Hematopoietic multipotent progenitor cell treated with erythropoietin and hydrocortisone succinate and interleukin-3 and kit ligand, for 8 days (in vitro differentiated cells): ENCODE data around the gene ARR3.
A peak's percentile ranks its signal among the peaks of the same experiment; 100 is the strongest.
"Not testable (repeated sequence)": the region's sequence is repeated elsewhere in the genome, so short reads cannot be mapped to it uniquely, and the experiment has no call there.

Source experiments
- DNase-seq: peaks from one replicate; pipeline ENCODE4 v3.0.0-alpha.2; 2015

Gene ARR3

GRCh38 chrX:70268034-70268433 is at the start of gene ARR3:
TSS of gene ARR3 (plus strand) at chrX:70268334. CDS start at chrX:70269386, 1,052 bp downstream.
- no peak for DNase-seq

GRCh38 chrX:70219938-70220764 is 48.0 kb upstream of the ARR3 start:
- peak; percentile 86 for DNase-seq

DNA sequence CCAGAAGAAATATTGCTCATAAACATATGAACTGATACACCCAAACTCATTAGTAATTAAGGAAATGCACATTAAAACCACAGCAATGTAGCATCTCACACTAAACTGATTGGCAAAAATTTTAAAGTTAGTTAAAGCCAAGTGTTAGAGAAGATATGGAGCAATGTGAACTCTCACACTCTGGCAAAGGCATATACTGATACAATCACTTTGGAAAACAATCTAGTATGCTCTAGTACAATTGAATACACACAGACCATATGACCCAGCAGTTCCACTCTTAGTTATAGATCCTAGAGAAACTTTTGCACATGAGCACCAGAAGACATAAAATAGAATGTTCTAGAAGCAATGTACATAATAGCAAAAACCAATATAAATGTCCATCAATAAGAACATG is 42.1 kb upstream of the ARR3 start:
- peak; percentile 7 for DNase-seq

- DNase-seq, result no peak
Observed at GRCh38 chrX:70226687-70227086, 41.4 kb upstream of the ARR3 start.

DNA sequence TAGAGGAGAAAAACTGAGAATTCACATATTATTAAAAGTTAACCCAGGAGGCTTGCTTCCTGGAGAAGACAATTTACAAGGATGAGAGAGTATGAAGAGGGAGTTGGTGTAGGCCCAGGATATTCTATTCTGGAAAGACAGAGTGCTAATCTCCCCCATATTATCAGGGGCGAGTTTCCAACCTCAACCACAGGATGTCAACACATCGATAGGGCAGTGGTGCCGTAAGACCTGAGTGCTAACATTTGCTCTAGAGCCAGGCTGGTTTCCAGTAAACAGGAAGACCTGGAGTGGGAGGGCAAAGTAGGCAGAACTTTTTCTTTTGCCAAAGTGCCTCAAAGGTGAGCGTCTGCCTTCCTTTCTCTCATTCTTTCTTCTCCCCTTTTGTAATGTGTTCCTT is 36.5 kb upstream of the ARR3 start:
- peak; percentile 51 for DNase-seq

GRCh38 chrX:70234355-70234754 is 33.8 kb upstream of the ARR3 start, which contains the start of gene AWAT1:
TSS of gene AWAT1 (plus strand) at chrX:70234655. CDS start at chrX:70234696, 41 bp downstream.
- DNase-seq, result no peak

GRCh38 chrX:70240751-70241150 is 27.4 kb upstream of the ARR3 start:
- DNase-seq, result peak; percentile 70

DNA sequence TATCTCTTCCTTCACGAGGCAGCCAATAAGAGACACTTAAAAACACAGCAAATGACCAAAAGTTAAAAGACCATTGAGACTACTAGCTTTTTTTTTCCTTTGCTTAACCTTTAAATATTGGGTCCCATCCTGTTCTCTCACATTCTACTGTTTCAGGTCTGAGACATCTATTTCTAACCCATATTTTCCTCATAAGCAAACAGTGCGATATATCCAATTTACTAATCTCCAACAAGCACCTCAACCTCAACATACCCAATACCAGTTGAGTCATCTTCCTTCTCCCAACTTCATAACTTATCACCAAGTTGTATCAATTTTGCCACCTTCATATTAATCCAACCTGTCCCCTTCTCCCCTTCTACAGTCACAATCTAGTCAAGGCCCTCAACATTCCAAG is 26.6 kb upstream of the ARR3 start:
- DNase-seq, result no peak

GRCh38 chrX:70243601-70244000 is 24.5 kb upstream of the ARR3 start:
- not testable (repeated sequence) for DNase-seq

- no peak for DNase-seq
Observed at GRCh38 chrX:70244881-70245280, 23.3 kb upstream of the ARR3 start.

- DNase-seq, result no peak
Observed at GRCh38 chrX:70247252-70247651, 20.9 kb upstream of the ARR3 start.

DNA sequence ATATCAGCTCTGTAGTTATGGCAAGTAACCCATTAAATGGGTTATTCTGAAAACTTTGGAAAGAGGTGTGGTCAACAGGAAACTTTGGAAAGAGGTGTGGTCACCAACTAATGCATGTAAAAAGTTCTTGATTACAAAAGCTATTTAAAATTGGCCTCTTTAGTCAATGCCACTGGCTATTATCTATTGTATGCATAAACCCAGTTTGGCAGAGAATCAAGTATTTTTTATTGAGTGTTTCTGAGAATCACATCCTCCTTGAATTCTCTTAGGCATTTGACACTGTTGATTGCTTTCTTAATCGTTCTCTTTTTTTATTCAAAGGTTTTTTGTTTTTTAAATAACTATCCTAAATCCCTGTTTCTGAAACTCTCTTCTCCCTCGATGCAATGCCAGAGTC is 15.6 kb upstream of the ARR3 start:
- DNase-seq, result peak; percentile 88

DNA sequence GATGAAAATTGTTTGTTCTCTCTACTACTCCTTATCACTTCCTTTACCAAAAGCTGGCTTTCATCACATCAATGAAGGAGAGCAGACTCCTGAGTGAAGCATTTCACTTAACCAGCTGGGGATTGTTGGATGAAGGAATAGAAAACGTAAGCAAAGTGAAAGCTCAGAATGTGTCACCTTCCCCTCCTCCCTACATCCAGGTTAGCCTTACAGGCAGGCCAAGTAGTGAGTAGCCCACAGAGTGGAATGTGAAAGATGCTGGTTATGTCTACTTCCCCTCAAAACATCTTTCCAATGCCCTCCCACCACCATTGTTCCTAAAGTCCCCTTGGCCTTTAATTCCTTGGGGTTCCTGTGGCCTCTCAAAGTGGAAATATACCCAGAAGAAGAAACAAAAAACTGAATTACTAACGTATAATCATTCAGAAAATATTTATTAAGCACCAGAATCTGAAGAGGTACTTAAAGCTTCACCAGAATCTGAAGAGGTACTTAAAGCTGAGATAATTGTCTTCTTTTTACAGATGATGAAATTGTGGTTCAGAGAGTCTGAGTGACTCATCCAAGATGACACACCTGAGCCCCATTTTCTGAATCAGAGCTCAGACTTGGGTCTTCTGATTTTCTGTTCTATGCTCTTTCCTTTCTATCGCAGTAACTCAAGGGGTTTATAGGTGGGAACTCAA is 14.6 kb upstream of the ARR3 start:
- DNase-seq, result no peak

- DNase-seq, result no peak
Observed at GRCh38 chrX:70254063-70254400, 14.1 kb upstream of the ARR3 start.

- no peak for DNase-seq
Observed at GRCh38 chrX:70254909-70255308, 13.2 kb upstream of the ARR3 start.

DNA sequence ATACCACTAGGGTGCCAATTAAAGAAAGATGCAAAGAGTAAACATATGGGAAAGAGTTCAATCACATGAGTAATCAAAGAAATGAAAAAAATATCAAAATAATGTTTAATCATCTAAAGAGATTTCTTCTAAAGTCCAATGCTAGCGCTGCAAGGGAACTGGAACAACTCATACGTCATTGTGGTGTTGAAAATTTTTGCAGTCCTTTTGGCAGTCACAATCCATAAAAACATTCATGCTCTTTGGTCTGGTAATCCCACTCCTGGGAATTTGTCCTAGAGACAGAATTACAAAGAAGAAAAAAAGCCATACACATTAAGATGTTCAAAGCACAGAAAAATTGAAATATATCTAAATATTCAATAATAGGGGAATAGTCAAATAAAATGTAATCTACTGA is 12.7 kb upstream of the ARR3 start:
- DNase-seq, result no peak

DNA sequence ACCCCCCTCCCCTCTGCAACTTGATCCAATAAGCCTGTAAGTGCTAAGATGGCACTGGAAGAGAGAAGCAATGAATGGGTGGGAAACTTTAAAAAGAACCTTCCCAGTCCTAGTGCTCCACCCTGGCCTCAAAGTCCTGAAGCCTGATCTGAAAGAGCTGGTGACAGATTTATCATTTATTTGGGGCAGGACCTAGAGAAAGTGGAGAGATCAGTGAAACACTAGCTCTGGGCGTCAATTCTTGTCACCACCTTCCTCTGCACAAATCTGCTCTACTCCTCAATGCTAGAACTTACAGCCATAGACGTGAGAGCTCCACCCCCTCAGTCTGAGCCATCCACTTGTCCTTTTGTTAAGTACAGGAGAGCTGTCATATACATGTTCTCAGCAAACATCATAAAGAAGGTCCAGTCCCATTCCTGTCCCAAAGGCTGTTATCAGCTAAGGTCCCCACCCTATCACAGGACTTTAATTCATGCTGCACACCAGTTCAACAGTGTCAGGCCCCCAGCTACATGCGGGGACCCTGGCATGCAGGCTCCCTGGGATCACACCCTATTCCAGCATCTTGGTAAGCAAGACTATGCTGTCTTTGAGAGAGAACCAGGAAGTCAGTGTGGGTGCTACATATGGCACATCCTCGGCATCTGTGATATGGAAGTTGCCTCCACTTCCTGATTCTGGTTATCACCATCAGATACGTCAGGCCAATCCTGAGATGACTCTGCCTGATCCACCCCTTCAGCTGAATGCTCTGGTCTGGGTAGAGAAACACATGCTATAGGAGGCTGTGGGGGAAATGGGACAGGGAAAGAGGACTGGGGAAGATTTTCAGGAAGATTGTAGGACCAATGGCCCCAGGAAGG is 10.5 kb upstream of the ARR3 start:
- no peak for DNase-seq

- no peak for DNase-seq
Observed at GRCh38 chrX:70260104-70260503, 8.0 kb upstream of the ARR3 start, which contains the start of gene P2RY4. TSS of gene P2RY4 (minus strand) at chrX:70260204. CDS start at chrX:70259624, 580 bp downstream.

DNA sequence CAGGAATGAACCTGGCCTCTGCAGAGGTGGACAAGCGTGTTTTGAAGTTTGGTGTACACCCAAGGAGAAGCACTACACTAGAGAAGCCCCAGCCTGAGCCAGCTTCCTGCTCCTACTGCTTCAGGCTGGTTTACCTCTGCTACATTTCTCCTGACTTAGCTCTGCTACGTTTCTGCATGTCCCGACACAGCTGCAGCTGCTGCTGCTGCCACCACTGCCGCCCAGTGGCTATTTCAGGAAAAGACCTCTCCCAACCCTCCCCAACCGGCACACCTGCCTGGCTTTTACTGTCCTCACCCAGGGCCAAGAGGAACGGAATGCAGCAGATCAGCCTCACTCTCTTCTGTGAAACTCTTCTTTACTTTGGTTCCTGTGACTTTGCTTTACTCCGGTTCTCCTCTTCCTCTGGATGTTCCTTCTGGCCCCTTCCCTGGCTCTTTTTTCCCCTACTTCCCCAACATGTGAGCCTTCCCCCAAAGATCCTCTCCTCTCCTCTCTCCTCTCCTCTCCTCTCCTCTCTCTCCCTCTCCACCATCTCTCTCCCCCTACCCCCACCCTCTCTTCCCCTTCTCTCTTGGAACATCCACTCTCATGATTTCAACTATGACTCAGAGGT is 5.1 kb upstream of the ARR3 start:
- DNase-seq, result peak; percentile 58

- DNase-seq, result no peak
Observed at GRCh38 chrX:70264784-70265183, 3.4 kb upstream of the ARR3 start.

- not testable (repeated sequence) for DNase-seq
Observed at GRCh38 chrX:70274029-70274428, 5.9 kb downstream of the ARR3 start.

DNA sequence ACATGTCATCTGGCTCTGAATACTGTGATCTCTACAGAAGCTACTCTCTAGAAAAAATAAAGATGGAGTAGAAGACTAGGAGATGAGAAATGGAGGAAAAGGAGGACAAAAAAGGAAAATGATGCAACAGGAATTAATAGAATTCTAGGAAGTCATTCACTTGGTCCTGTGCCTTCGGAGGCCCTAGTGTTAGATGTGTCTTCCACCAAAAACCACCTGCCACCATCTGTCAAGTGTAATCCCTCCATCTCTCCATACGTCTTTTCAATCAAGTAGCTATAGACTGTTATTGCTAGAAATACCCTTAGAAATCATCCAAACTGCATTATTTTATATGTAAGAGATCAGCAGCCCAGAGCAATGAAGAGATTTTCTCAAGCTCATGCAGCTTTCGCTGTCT is 10.9 kb downstream of the ARR3 start:
- DNase-seq, result no peak

GRCh38 chrX:70280573-70280972 is 12.4 kb downstream of the ARR3 start:
- DNase-seq, result no peak
